PC-9 (cell line): ENCODE data around the gene TFAP2A. TPM values are rescaled to one million over a fixed set of nuclear protein-coding genes. Genes with fewer than 3 reads are reported as not detected.

Source experiments
- BruUV-seq: library from RNA; stranded (reverse); fragments of 400-500 nt; replicated peaks from 2 replicates; lab custom pipeline; 2021; lab: Mats Ljungman, UMichigan
- CTCF ChIA-PET: fragments of 300-600 bp; sonication (Branson Sonifier 250); formaldehyde crosslinking; loops from one replicate; lab custom pipeline; 2022; ENCODE audit warnings: antibody characterized with exemption; lab: Charles Lee
- POLR2A ChIA-PET: fragments of 300-600 bp; sonication (Branson Sonifier 250); formaldehyde crosslinking; loops from one replicate; lab custom pipeline; 2022; ENCODE audit warnings: antibody characterized with exemption; ENCODE audit not compliant: unreplicated experiment; lab: Charles Lee
- DNase-seq, 2 experiments: peaks; one replicate each; pipeline versions ENCODE4 v3.0.0 to v3.0.0-alpha.2; 2015 to 2022; ENCODE audit warnings: mixed read lengths in 1 of 2
- H2AFZ ChIP-seq: fragments of 200-600 bp; sonication (generic); 2 replicates; pipeline ENCODE4 v1.8.1; 2017; ENCODE audit warnings: antibody characterized with exemption
- H3F3A ChIP-seq: fragments of 200-600 bp; sonication (generic); 2 replicates; pipeline ENCODE4 v1.8.1; 2017; ENCODE audit warnings: antibody characterized with exemption, mild to moderate bottlenecking, low read depth; ENCODE audit not compliant: insufficient read depth
- H3K27ac ChIP-seq: fragments of 200-600 bp; sonication (generic); 2 replicates; pipeline ENCODE4 v1.6.1; 2016; ENCODE audit warnings: mixed run types
- H3K27me3 ChIP-seq: fragments of 200-600 bp; sonication (generic); 2 replicates; pipeline ENCODE4 v1.6.1; 2016; ENCODE audit warnings: low read depth, mixed run types; ENCODE audit not compliant: insufficient read depth
- H3K36me3 ChIP-seq: fragments of 200-600 bp; sonication (generic); 2 replicates; pipeline ENCODE4 v1.6.1; 2016; ENCODE audit warnings: low read depth, mixed run types
- H3K4me1 ChIP-seq: fragments of 200-600 bp; sonication (generic); replicated peaks from 2 replicates; pipeline ENCODE4 v1.6.1; 2016; ENCODE audit warnings: mixed run types; ENCODE audit not compliant: insufficient read depth
- H3K4me2 ChIP-seq: fragments of 200-600 bp; sonication (generic); 2 replicates; pipeline ENCODE4 v1.6.1; 2017; ENCODE audit warnings: mixed run types
- H3K4me3 ChIP-seq: fragments of 200-600 bp; sonication (generic); 2 replicates; pipeline ENCODE4 v1.6.1; 2016; ENCODE audit warnings: mixed run types
- H3K79me2 ChIP-seq: fragments of 200-600 bp; sonication (generic); 2 replicates; pipeline ENCODE4 v1.6.1; 2017; ENCODE audit warnings: low read depth, mixed run types
- H3K9me2 ChIP-seq: fragments of 200-600 bp; sonication (generic); 2 replicates; pipeline ENCODE4 v1.8.1; 2017; ENCODE audit warnings: mild to moderate bottlenecking; ENCODE audit not compliant: insufficient read depth
- H3K9me3 ChIP-seq: fragments of 200-600 bp; sonication (generic); 2 replicates; pipeline ENCODE4 v1.8.1; 2016; ENCODE audit warnings: low read depth; ENCODE audit not compliant: insufficient read depth
- H4K20me1 ChIP-seq: fragments of 200-600 bp; sonication (generic); 2 replicates; pipeline ENCODE4 v1.8.1; 2017; ENCODE audit not compliant: insufficient read depth
- EZH2 ChIP-seq: fragments of 200-600 bp; sonication (generic); IDR thresholded peaks from 2 replicates; pipeline ENCODE4 v1.8.0; 2017; ENCODE audit warnings: antibody characterized with exemption, low read depth
- intact Hi-C: fragments of 100-400 bp; cut with micrococcal nuclease; formaldehyde crosslinking; loops from one replicate; pipeline ENCODE4 v1.10.0; 2022; ENCODE audit not compliant: unreplicated experiment
- total RNA-seq: library from RNA; stranded (reverse); gene quantifications from 2 replicates; pipeline ENCODE4 v1.2.3, GENCODE V29; 2021
- TF ChIP-seq, protein P1 (sequence below): fragments of 200-600 bp; sonication (generic); conservative IDR thresholded peaks from 2 replicates; pipeline ENCODE4 v1.6.1; 2017; ENCODE audit warnings: mixed run types, antibody characterized with exemption, mild to moderate bottlenecking, moderate library complexity

The TFAP2A gene
- total RNA-seq, 1 experiment from 2014 or later = 43.8 TPM

DNA sequence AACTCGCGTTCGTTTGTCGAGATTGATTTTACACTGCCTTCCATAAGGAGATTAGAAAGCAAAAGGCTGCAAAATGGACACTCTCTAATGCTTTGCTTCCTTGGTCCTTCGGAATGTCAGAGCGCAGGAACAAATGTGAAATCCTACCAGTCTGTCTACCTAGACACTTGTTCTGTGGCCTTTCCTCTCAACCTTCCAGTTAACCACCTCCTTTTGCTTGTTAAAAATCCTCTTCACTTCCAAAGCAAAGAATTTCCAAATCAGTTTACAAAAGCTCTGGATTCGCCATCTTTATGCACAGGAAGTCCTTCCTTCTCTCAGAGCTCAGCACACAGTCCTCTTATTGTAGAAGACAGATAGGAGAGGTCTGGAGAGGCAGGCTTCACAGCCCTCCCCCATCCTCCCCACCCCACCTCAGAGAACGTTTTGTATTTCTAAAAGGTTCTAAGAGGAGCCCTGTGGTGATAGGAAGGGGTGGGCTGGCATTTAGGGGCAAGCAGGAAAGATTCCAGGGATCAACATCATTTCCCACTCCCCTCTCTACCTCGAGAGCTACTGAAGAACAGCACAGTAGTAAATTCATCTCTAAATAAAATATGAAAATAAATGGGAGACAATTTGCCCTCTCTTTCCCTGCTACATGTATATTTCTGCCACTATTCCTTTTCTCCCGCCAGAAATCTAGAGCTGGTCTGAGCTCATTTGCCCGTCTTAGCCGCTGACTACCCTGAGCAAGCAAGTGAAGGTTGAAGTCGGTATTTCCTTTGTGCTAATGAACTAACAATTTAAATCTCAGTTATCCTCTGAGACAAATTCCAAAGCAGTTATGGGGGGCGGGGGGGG is 18.9 kb downstream of the TFAP2A start:
- Histone ChIP-seq H3K36me3 (peaks cover 6% of the 10 kb centered on the region), H3K27me3 (no peaks in the 10 kb centered on the region), H4K20me1 (no peaks in the 10 kb centered on the region), H3K4me2 (no peak overlapping the region), H2AFZ (no peak overlapping the region), H3K9me2 (no peaks in the 10 kb centered on the region), H3K9me3 (no peaks in the 10 kb centered on the region), H3K79me2 (no peaks in the 10 kb centered on the region; the same call in 1 of the 2 replicates), H3K4me3 (no peak overlapping the region), H3K4me1 (peaks cover 9% of the 10 kb centered on the region; the same call in 1 of the 2 replicates), H3F3A (no peaks in the 10 kb centered on the region), H3K27ac (no peak overlapping the region)
- intact Hi-C loops = no loop called here
- CTCF ChIA-PET = no interaction called here
- TF ChIP-seq, protein P1, sequence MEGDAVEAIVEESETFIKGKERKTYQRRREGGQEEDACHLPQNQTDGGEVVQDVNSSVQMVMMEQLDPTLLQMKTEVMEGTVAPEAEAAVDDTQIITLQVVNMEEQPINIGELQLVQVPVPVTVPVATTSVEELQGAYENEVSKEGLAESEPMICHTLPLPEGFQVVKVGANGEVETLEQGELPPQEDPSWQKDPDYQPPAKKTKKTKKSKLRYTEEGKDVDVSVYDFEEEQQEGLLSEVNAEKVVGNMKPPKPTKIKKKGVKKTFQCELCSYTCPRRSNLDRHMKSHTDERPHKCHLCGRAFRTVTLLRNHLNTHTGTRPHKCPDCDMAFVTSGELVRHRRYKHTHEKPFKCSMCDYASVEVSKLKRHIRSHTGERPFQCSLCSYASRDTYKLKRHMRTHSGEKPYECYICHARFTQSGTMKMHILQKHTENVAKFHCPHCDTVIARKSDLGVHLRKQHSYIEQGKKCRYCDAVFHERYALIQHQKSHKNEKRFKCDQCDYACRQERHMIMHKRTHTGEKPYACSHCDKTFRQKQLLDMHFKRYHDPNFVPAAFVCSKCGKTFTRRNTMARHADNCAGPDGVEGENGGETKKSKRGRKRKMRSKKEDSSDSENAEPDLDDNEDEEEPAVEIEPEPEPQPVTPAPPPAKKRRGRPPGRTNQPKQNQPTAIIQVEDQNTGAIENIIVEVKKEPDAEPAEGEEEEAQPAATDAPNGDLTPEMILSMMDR = no peak
- no peak for TF ChIP-seq EZH2
- no TSS peak for BruUV-seq
- POLR2A ChIA-PET = no interaction called here
- no peak for DNase-seq

DNA sequence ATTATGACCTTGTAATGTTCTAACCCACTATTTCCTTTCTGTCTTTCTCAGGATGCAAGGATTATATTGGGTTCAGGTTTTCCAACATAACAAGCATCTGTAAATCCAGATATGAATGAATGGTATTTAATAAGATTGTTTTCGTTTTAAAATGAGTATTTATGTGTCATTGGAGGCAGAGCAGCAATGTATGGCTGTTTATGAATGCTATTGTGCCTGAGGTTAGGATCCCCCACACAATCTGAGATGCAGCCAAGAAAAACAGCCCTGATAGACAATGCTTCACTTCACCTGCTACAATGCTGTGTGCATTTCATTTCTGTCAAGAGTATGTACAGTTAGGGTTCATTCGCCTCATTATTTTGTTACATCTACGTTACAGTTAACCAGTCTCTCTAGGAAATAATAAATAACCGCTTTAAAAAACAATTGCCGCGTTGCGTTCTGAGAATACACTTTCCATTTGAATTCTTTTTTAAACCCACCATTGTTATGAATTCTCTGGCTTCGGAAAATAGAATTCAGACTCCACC is 19.6 kb downstream of the TFAP2A start:
- no peak for TF ChIP-seq EZH2
- TF ChIP-seq, protein P1 = no peak
- no peaks in the 10 kb centered on the region for H4K20me1 ChIP-seq
- peaks cover 2% of the 10 kb centered on the region; the same call in 1 of the 2 replicates for H3K4me1 ChIP-seq
- H3F3A ChIP-seq = no peaks in the 10 kb centered on the region
- no TSS peak for BruUV-seq
- POLR2A ChIA-PET = no interaction called here
- no peak overlapping the region for H3K4me3 ChIP-seq
- CTCF ChIA-PET = no interaction called here
- no peak for DNase-seq
- H3K9me3 ChIP-seq = no peaks in the 10 kb centered on the region
- H3K4me2 ChIP-seq = no peak overlapping the region
- no peak overlapping the region for H2AFZ ChIP-seq
- H3K9me2 ChIP-seq = no peaks in the 10 kb centered on the region
- H3K27me3 ChIP-seq = no peaks in the 10 kb centered on the region
- no peaks in the 10 kb centered on the region for H3K36me3 ChIP-seq
- no peak overlapping the region for H3K27ac ChIP-seq
- intact Hi-C loops = no loop called here
- no peaks in the 10 kb centered on the region for H3K79me2 ChIP-seq

DNA sequence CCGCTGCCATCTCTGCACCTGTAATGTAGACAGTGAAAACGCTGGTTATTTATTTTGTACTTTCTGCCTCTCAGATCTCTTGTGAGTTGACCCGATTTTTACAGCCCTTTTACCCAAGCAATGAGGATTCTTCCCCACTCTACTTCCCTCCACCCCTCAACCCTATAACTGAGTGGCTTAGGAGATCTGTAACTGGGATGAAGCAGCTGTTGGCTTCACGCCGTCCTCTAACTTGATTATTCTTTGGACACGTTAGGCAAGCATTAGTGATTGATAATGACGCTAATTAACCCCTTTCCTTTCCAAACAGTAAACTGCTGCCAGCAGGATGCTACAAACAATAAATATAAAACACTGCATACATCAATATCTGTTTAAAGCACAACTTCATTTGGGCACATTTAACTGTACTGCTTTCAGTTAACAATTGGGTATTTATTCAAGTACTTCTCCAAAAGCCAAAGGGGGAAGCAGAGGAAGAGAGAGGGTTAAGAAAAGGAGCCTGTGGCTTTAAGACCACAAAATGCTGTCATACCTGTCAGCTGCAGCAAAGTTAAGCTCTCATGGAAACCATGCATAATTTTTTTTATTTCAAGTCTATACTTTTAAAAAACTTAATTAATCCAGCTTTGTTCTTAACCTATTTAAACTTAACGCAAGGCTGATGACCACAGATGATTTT is 21.2 kb downstream of the TFAP2A start:
- Histone ChIP-seq H3K4me3 (no peak overlapping the region), H3K27me3 (no peaks in the 10 kb centered on the region), H3K9me3 (no peaks in the 10 kb centered on the region), H3F3A (no peaks in the 10 kb centered on the region), H2AFZ (no peak overlapping the region), H3K4me1 (no peaks in the 10 kb centered on the region), H3K79me2 (no peaks in the 10 kb centered on the region), H3K36me3 (no peaks in the 10 kb centered on the region), H3K27ac (no peak overlapping the region), H3K4me2 (no peak overlapping the region), H4K20me1 (no peaks in the 10 kb centered on the region), H3K9me2 (no peaks in the 10 kb centered on the region)
- DNase-seq = no peak
- no TSS peak for BruUV-seq
- CTCF ChIA-PET = no interaction called here
- intact Hi-C loops = no loop called here
- TF ChIP-seq, protein P1 = no peak
- TF ChIP-seq EZH2 = no peak
- POLR2A ChIA-PET = no interaction called here
